Anterior cingulate cortex (tissue), 58 donors: ENCODE data around the gene VPS50.

ENCODE experiments used
- DNase-seq, 58 donors: peaks; one replicate each; lab custom pipeline; 2025; lab: John Stamatoyannopoulos, UW

Gene VPS50

GRCh38 chr7:93231799-93232672 is at the start of gene VPS50:
TSS of gene VPS50 (plus strand) at chr7:93232366. CDS start at chr7:93232468, 102 bp downstream.
- peak; percentile 60 to 98 (median 93) for DNase-seq

- DNase-seq: no peak
Measured at GRCh38 chr7:93185303-93186027, 46.7 kb upstream of the VPS50 start.

GRCh38 chr7:93188870-93189634 is 43.1 kb upstream of the VPS50 start:
- DNase-seq: no peak

- no peak for DNase-seq
Measured at GRCh38 chr7:93194386-93194785, 37.8 kb upstream of the VPS50 start.

GRCh38 chr7:93196336-93196735 is 35.8 kb upstream of the VPS50 start:
- no peak for DNase-seq

GRCh38 chr7:93198472-93198871 is 33.7 kb upstream of the VPS50 start:
- no peak for DNase-seq

GRCh38 chr7:93202594-93203250 is 29.4 kb upstream of the VPS50 start:
- DNase-seq: no peak

- no peak for DNase-seq
Measured at GRCh38 chr7:93203496-93203895, 28.7 kb upstream of the VPS50 start.

- no peak for DNase-seq
Measured at GRCh38 chr7:93205046-93205445, 27.1 kb upstream of the VPS50 start.

GRCh38 chr7:93211228-93211818 is 20.8 kb upstream of the VPS50 start:
- no peak for DNase-seq

- no peak for DNase-seq
Measured at GRCh38 chr7:93212881-93213280, 19.3 kb upstream of the VPS50 start.

GRCh38 chr7:93218997-93219827 is 13.0 kb upstream of the VPS50 start:
- DNase-seq: no peak

- no peak for DNase-seq
Measured at GRCh38 chr7:93219868-93220267, 12.3 kb upstream of the VPS50 start.

- no peak for DNase-seq
Measured at GRCh38 chr7:93226310-93226709, 5.9 kb upstream of the VPS50 start, which contains the start of gene HEPACAM2. TSS of gene HEPACAM2 (minus strand) at chr7:93226469.

GRCh38 chr7:93228302-93228701 is 3.9 kb upstream of the VPS50 start:
- peak in 2 of 58 donors; percentile 15 to 18 for DNase-seq

- DNase-seq: no peak
Measured at GRCh38 chr7:93231259-93231658, 907 bp upstream of the VPS50 start.

- DNase-seq: peak in 1 of 58 donors; percentile 35
Measured at GRCh38 chr7:93232673-93233018, 480 bp downstream of the VPS50 start.

GRCh38 chr7:93235541-93235940 is 3.4 kb downstream of the VPS50 start:
- no peak for DNase-seq

GRCh38 chr7:93238131-93238530 is 6.0 kb downstream of the VPS50 start:
- no peak for DNase-seq
